GM18505 (cell line): ENCODE data around the gene GPR33.
"Not testable (repeated sequence)": the region's sequence is repeated elsewhere in the genome, so short reads cannot be mapped to it uniquely, and the experiment has no call there.

Source experiments
- ATAC-seq: cut with Tn5 transposase; IDR thresholded peaks from one replicate; pipeline ENCODE4 v1.9.1; 2021; ENCODE audit not compliant: unreplicated experiment
- POLR2A ChIP-seq: IDR thresholded peaks from 4 replicates; pipeline ENCODE4 v1.6.1; 2011; ENCODE audit warnings: borderline replicate concordance; ENCODE audit not compliant: insufficient read depth, insufficient read length; ENCODE audit errors: extremely low read depth

Gene GPR33

DNA sequence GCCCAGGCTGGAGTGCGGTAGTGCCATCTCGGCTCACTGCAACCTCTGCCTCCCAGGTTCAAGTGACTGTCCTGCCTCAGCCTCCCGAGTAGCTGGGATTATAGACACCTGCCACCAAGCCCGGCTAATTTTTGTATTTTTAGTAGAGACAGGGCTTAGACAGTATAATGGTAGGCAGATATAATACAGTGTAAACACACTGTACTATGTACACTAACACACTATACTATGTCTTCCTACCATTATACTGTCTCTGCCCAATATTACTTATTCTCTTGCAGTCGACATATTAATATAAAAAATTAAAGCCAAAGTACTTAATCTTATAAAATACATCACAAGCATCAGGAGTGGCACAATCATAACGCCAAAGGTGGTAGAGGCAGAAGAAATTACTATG is 45.6 kb downstream of the GPR33 start:
- no peak for TF ChIP-seq POLR2A
- no peak for ATAC-seq

DNA sequence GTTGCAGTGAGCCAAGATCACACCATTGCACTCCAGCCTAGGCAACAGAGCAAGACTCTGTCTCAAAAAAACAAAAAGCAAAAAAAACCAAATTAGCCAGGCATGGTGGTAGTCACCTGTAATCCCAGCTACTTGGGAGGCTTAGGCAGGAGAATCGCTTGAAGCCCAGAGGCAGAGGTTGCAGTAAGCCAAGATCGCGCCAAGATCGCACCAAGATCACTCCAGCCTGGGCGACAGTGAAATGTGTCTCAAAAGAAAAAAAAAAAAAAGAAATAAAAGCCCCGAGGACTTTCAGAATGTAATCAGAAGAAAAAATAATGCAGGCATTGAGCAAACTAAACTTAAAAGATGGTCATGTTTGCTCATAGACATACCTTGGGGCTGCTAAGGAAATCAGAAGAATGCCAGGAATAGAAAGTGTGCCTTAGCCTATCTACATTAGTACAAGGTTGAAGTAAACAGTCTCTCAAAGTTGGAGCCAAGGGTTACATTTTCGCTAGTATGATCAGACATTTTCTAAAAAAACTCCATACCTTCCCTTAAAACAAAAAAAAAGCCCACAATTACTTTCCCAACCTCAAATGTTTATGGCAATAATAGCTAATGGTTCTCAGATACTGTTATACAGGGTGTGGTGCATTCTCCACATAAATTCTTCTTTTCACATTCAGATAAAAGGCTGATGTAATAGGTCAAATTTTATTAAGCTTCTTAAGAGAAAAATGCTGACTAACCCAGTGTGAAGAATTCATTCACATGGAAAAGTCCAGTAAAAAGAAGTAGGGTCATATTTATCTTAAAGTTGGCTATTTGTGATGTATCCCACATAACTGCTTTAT is 46.3 kb downstream of the GPR33 start:
- TF ChIP-seq POLR2A, result no peak
- ATAC-seq, result no peak

DNA sequence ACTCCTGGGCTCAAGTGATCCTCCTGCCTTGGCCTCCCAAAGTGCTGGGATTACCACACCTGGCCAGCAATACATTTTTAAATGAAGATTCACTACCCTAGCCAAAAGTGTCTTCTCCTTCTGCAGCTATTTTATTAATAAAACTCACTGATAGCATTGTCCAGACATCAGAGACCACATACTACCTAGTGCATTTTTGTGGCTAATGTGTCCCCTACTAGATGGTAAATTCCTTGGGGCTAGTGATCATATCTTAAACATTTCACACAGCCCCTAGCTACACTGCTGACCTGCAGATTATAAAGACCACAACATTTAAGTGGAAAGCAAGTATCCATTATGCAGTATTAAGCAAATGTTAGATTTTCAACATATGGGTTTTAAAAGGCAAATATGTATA is 47.6 kb downstream of the GPR33 start:
- no peak for ATAC-seq
- TF ChIP-seq POLR2A, result no peak

DNA sequence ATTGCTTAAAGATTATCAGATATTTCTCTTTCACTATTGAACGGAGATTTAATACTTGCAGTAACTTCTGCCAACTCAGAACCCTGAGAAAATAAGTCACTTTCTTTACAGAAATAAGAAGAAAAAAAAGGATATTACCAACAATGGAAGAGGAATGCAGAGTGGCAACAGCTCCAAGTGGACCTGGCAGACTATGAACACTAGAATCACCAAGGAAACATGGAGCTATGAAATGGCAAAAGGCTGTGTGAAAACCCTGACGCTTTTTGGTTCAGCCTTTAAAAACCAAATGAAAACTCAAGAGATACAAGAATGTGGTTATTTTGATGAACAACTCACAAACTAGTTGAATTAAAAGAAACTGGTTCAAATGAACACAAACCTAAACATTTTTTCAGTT is 48.3 kb downstream of the GPR33 start:
- TF ChIP-seq POLR2A, result no peak
- no peak for ATAC-seq

DNA sequence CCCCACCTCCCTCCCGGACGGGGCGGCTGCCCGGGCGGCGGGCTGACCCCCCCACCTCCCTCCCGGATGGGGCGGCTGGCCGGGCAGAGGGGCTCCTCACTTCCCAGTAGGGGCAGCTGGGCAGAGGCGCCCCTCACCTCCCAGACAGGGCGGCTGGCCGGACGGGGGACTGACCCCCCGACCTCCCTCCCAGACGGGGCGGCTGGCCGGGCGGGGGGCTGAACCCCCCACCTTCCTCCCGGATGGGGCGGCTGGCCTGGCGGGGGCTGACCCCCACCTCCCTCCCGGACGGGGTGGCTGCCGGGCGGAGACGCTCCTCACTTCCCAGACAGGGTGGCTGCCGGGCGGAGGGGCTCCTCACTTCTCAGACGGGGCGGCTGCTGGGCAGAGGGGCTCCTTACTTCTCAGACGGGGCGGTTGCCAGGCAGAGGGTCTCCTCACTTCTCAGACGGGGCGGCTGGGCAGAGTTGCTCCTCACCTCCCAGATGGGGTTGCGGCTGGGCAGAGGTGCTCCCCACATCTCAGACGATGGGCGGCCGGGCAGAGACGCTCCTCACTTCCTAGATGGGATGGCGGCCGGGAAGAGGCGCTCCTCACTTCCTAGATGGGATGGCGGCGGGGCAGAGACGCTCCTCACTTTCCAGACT is 50.7 kb downstream of the GPR33 start:
- ATAC-seq, result not testable (repeated sequence)

DNA sequence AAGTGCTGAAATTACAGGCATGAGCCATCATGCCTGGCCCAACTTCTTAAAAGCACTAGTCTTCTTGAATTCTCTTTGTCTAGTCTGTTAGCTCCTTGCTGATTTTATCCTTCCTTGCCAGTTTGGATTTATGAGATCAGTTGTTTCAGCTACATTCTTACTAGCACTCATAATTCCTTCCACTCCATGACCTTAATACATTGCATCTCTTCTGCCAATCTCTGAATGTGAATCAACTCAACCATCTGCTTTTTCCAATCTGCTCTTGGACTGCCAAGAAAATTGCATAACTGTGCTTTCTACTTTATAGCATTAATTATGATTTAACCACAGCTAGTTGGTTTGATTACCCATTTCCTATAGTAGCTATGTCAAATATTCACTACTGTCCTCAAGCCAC is 52.6 kb downstream of the GPR33 start:
- TF ChIP-seq POLR2A, result no peak
- ATAC-seq, result no peak
